ENCODE data around the gene RSPH1. TPM values are rescaled to one million over a fixed set of nuclear protein-coding genes. Genes with fewer than 3 reads are reported as not detected.
"Not testable (repeated sequence)": the region's sequence is repeated elsewhere in the genome, so short reads cannot be mapped to it uniquely, and the experiment has no call there.

RSPH1 gene
- total RNA-seq, 1 experiment from 2014 or later, result 0.41 TPM

- in situ Hi-C loops (cut with HindIII; ENCODE audit: low sequenced_read_pairs), result no loop called here
- DNase-seq (ENCODE audit: low spot score), result no peak
Observed at GRCh38 chr21:42472521-42472920, 23.5 kb downstream of the RSPH1 start.

GRCh38 chr21:42471716-42472330 is 24.2 kb downstream of the RSPH1 start:
- in situ Hi-C loops (cut with HindIII; ENCODE audit: low sequenced_read_pairs), result no loop called here
- no peak for DNase-seq (ENCODE audit: low spot score)

GRCh38 chr21:42471206-42471605 is 24.8 kb downstream of the RSPH1 start:
- in situ Hi-C loops (cut with HindIII; ENCODE audit: low sequenced_read_pairs), result no loop called here
- DNase-seq (ENCODE audit: low spot score), result no peak

GRCh38 chr21:42469726-42470125 is 26.3 kb downstream of the RSPH1 start:
- in situ Hi-C loops (cut with HindIII; ENCODE audit: low sequenced_read_pairs); DNase-seq (ENCODE audit: low spot score): not testable (repeated sequence)

- no peak for DNase-seq (ENCODE audit: low spot score)
- in situ Hi-C loops (cut with HindIII; ENCODE audit: low sequenced_read_pairs), result no loop called here
Observed at GRCh38 chr21:42469272-42469671, 26.8 kb downstream of the RSPH1 start.

- in situ Hi-C loops (cut with HindIII; ENCODE audit: low sequenced_read_pairs), result no loop called here
- peak; percentile 5 for DNase-seq (ENCODE audit: low spot score)
Observed at GRCh38 chr21:42468491-42469131, 27.4 kb downstream of the RSPH1 start.

- in situ Hi-C loops (cut with HindIII; ENCODE audit: low sequenced_read_pairs), result no loop called here
- peak; percentile 17 for DNase-seq (ENCODE audit: low spot score)
Observed at GRCh38 chr21:42467140-42467983, 28.7 kb downstream of the RSPH1 start.

- no peak for DNase-seq (ENCODE audit: low spot score)
- in situ Hi-C loops (cut with HindIII; ENCODE audit: low sequenced_read_pairs), result no loop called here
Observed at GRCh38 chr21:42466700-42467099, 29.3 kb downstream of the RSPH1 start.

GRCh38 chr21:42465803-42466127 is 30.3 kb downstream of the RSPH1 start:
- in situ Hi-C loops (cut with HindIII; ENCODE audit: low sequenced_read_pairs), result no loop called here
- no peak for DNase-seq (ENCODE audit: low spot score)

GRCh38 chr21:42465008-42465802 is 30.8 kb downstream of the RSPH1 start:
- no peak for DNase-seq (ENCODE audit: low spot score)
- in situ Hi-C loops (cut with HindIII; ENCODE audit: low sequenced_read_pairs), result no loop called here

- DNase-seq (ENCODE audit: low spot score), result peak; percentile 6
- in situ Hi-C loops (cut with HindIII; ENCODE audit: low sequenced_read_pairs), result no loop called here
Observed at GRCh38 chr21:42463861-42464515, 32.0 kb downstream of the RSPH1 start.

GRCh38 chr21:42461881-42462877 is 33.8 kb downstream of the RSPH1 start:
- DNase-seq (ENCODE audit: low spot score), result no peak
- in situ Hi-C loops (cut with HindIII; ENCODE audit: low sequenced_read_pairs), result no loop called here

- in situ Hi-C loops (cut with HindIII; ENCODE audit: low sequenced_read_pairs), result no loop called here
- DNase-seq (ENCODE audit: low spot score), result no peak
Observed at GRCh38 chr21:42461185-42461520, 34.9 kb downstream of the RSPH1 start.

GRCh38 chr21:42460391-42461184 is 35.4 kb downstream of the RSPH1 start:
- DNase-seq (ENCODE audit: low spot score), result no peak
- in situ Hi-C loops (cut with HindIII; ENCODE audit: low sequenced_read_pairs), result no loop called here

- no peak for DNase-seq (ENCODE audit: low spot score)
- in situ Hi-C loops (cut with HindIII; ENCODE audit: low sequenced_read_pairs), result no loop called here
Observed at GRCh38 chr21:42459546-42460215, 36.3 kb downstream of the RSPH1 start.

- in situ Hi-C loops (cut with HindIII; ENCODE audit: low sequenced_read_pairs), result no loop called here
- no peak for DNase-seq (ENCODE audit: low spot score)
Observed at GRCh38 chr21:42459082-42459460, 37.0 kb downstream of the RSPH1 start.

GRCh38 chr21:42456457-42456856 is 39.6 kb downstream of the RSPH1 start:
- no peak for DNase-seq (ENCODE audit: low spot score)
- in situ Hi-C loops (cut with HindIII; ENCODE audit: low sequenced_read_pairs), result no loop called here

Data from G401 (cell line).